Spleen (tissue), 7 donors: ENCODE data around the gene ENPP1.

Experiments used
- CTCF ChIP-seq, 11 experiments: fragments of 200-600 bp in 7 of 11; fragments of 450-650 bp in 4 of 11; sonication (generic) in 4 of 11; IDR thresholded peaks in 8 of 11; conservative IDR thresholded peaks in 3 of 11; 1 replicate in 7 of 11; 2 replicates in 4 of 11; pipeline versions ENCODE4 v1.4.0 to v1.8.0; 2016 to 2021; ENCODE audit warnings: antibody characterized with exemption in 11 of 11, inconsistent platforms in 4 of 11, mild to moderate bottlenecking in 1 of 11
- POLR2A ChIP-seq, 3 donors: fragments of 450-650 bp; IDR thresholded peaks; one replicate each; pipeline ENCODE4 v1.5.1; 2017; ENCODE audit warnings: antibody characterized with exemption in 3 of 3, mild to moderate bottlenecking in 1 of 3
- POLR2AphosphoS5 ChIP-seq, 3 donors: sonication (generic); formaldehyde crosslinking; IDR thresholded peaks; one replicate each; pipeline ENCODE4 v1.5.1; 2017; ENCODE audit warnings: antibody characterized with exemption in 3 of 3
- donor health status: DM: no; HTN: no; CAD: no; lungs with moderate emphysema.
- donor health status: DM: no; HTN: no; CAD: no.
- donor health status: DM: no; HTN: no; CAD: no.

- TF ChIP-seq CTCF (IDR thresholded peaks at IDR 0.05 in 8 of 11, conservative IDR thresholded peaks at IDR 0.05 in 3 of 11) = no peak
- TF ChIP-seq POLR2A (IDR thresholded peaks at IDR 0.05) = no peak
- no peak for TF ChIP-seq POLR2AphosphoS5 (IDR thresholded peaks at IDR 0.05)
Measured at GRCh38 chr6:131838051-131838450, 30.2 kb downstream of the ENPP1 start.
